IMR-90 (cell line): ENCODE results near the gene CCNL2. TPM values are rescaled to one million over a fixed set of nuclear protein-coding genes. Genes with fewer than 3 reads are reported as not detected.

Experiments used
- ATAC-seq: fragments of 200-7000 bp; cut with Tn5 transposase; 2 replicates; pipeline ENCODE4 v1.9.1; 2020; ENCODE audit warnings: low read depth, mild to moderate bottlenecking, moderate library complexity
- BruUV-seq: library from RNA; stranded (reverse); fragments of 400-500 nt; replicated peaks from 2 replicates; lab custom pipeline; 2021; lab: Mats Ljungman, UMichigan
- CTCF ChIA-PET: fragments of 300-600 bp; formaldehyde crosslinking; extraction: SDS; loops from one replicate; lab custom pipeline; 2021; ENCODE audit warnings: antibody characterized with exemption; lab: Yijun Ruan, JAX
- POLR2A ChIA-PET: fragments of 300-600 bp; sonication (Branson Sonifier 250); formaldehyde crosslinking; loops from one replicate; lab custom pipeline; 2022; ENCODE audit warnings: antibody characterized with exemption; ENCODE audit not compliant: unreplicated experiment; lab: Charles Lee
- DNase-seq: peaks from one replicate; pipeline ENCODE4 v3.0.0; 2013
- H2AFZ ChIP-seq: replicated peaks from 2 replicates; pipeline ENCODE3; 2013; ENCODE audit warnings: low read length, mild to moderate bottlenecking; ENCODE audit not compliant: poor library complexity
- H2AK5ac ChIP-seq: 2 replicates; pipeline ENCODE4 v1.6.1; 2013; ENCODE audit warnings: low read depth, low read length, inconsistent platforms
- H2AK9ac ChIP-seq: replicated peaks from 2 replicates; pipeline ENCODE3; 2013; ENCODE audit warnings: mild to moderate bottlenecking, low read depth, low read length, moderate library complexity; ENCODE audit not compliant: poor library complexity
- H2BK120ac ChIP-seq: 2 replicates; pipeline ENCODE4 v1.6.1; 2013; ENCODE audit warnings: low read depth, low read length, inconsistent platforms
- H2BK15ac ChIP-seq: 3 replicates; pipeline ENCODE4 v1.6.1; 2013; ENCODE audit warnings: low read depth, low read length, inconsistent platforms
- H2BK20ac ChIP-seq: 2 replicates; pipeline ENCODE4 v1.6.1; 2013; ENCODE audit warnings: low read depth, mild to moderate bottlenecking, inconsistent platforms, low read length, moderate library complexity
- H2BK5ac ChIP-seq: 2 replicates; pipeline ENCODE4 v1.6.1; 2013; ENCODE audit warnings: mild to moderate bottlenecking, low read depth, low read length, inconsistent platforms; ENCODE audit not compliant: poor library complexity, severe bottlenecking
- H3K14ac ChIP-seq: replicated peaks from 2 replicates; pipeline ENCODE4 v1.6.1; 2013; ENCODE audit warnings: low read depth, low read length, inconsistent platforms
- H3K18ac ChIP-seq: 2 replicates; pipeline ENCODE4 v1.6.1; 2013; ENCODE audit warnings: low read depth, low read length, control low read depth
- H3K23ac ChIP-seq: 2 replicates; pipeline ENCODE4 v1.6.1; 2013; ENCODE audit warnings: low read depth, low read length, inconsistent platforms
- H3K27ac ChIP-seq: 2 replicates; pipeline ENCODE4 v1.5.1; 2013; ENCODE audit warnings: mild to moderate bottlenecking, control low read depth, low read length; ENCODE audit not compliant: insufficient read depth
- H3K27me3 ChIP-seq: 2 replicates; pipeline ENCODE4 v1.6.1; 2013; ENCODE audit warnings: low read length; ENCODE audit not compliant: control insufficient read depth, insufficient read depth
- H3K36me3 ChIP-seq: 2 replicates; pipeline ENCODE4 v1.6.1; 2013; ENCODE audit warnings: low read length, mixed read lengths; ENCODE audit not compliant: control insufficient read depth, insufficient read depth
- H3K4ac ChIP-seq: 2 replicates; pipeline ENCODE4 v1.6.1; 2013; ENCODE audit warnings: low read depth, low read length, inconsistent platforms
- H3K4me1 ChIP-seq: 2 replicates; pipeline ENCODE4 v1.6.1; 2013; ENCODE audit warnings: low read length, mixed read lengths; ENCODE audit not compliant: control insufficient read depth, insufficient read depth
- H3K4me2 ChIP-seq: 2 replicates; pipeline ENCODE4 v1.6.1; 2013; ENCODE audit warnings: low read depth, mild to moderate bottlenecking, control low read depth, low read length, moderate library complexity
- H3K4me3 ChIP-seq: 2 replicates; pipeline ENCODE4 v1.5.1; 2013; ENCODE audit warnings: low read depth, mild to moderate bottlenecking, control low read depth, low read length, moderate library complexity; ENCODE audit not compliant: insufficient read depth
- H3K56ac ChIP-seq: 2 replicates; pipeline ENCODE4 v1.6.1; 2013; ENCODE audit warnings: low read length, inconsistent platforms; ENCODE audit not compliant: insufficient read depth; ENCODE audit errors: extremely low read depth
- H3K79me1 ChIP-seq, 2 experiments: 2 replicates each; pipeline ENCODE4 v1.6.1; 2013; ENCODE audit warnings: low read length in 2 of 2, inconsistent platforms in 1 of 2, low read depth in 1 of 2
- H3K9ac ChIP-seq: 2 replicates; pipeline ENCODE4 v1.6.1; 2013; ENCODE audit warnings: low read depth, low read length, control low read depth
- H3K9me1 ChIP-seq: 2 replicates; pipeline ENCODE4 v1.6.1; 2013; ENCODE audit warnings: low read length, inconsistent platforms; ENCODE audit not compliant: insufficient read depth
- H3K9me3 ChIP-seq: 2 replicates; pipeline ENCODE4 v1.6.1; 2013; ENCODE audit warnings: low read length; ENCODE audit not compliant: control insufficient read depth, insufficient read depth
- H4K20me1 ChIP-seq: 2 replicates; pipeline ENCODE4 v1.6.1; 2013; ENCODE audit warnings: low read length, inconsistent platforms; ENCODE audit not compliant: insufficient read depth
- H4K5ac ChIP-seq: 2 replicates; pipeline ENCODE4 v1.6.1; 2013; ENCODE audit warnings: mild to moderate bottlenecking, low read depth, low read length, control low read depth
- H4K8ac ChIP-seq, 2 experiments: 2 replicates each; pipeline ENCODE4 v1.6.1; 2013; ENCODE audit warnings: low read depth in 2 of 2, low read length in 2 of 2, control low read depth in 1 of 2, inconsistent platforms in 1 of 2
- H4K91ac ChIP-seq: 2 replicates; pipeline ENCODE4 v1.6.1; 2013; ENCODE audit warnings: low read depth, low read length, inconsistent platforms; ENCODE audit not compliant: insufficient read depth
- BHLHE40 ChIP-seq: fragments of 150-350 bp; IDR thresholded peaks from 2 replicates; pipeline ENCODE4 v1.6.1; 2016; ENCODE audit warnings: mild to moderate bottlenecking, low read depth, low read length
- CEBPB ChIP-seq: IDR thresholded peaks from 2 replicates; pipeline ENCODE4 v1.6.1; 2012; ENCODE audit warnings: low read depth, low read length, improper control_type of control experiment
- CHD1 ChIP-seq: IDR thresholded peaks from 2 replicates; pipeline ENCODE4 v1.6.1; 2012; ENCODE audit warnings: low read depth, low read length, improper control_type of control experiment
- FOS ChIP-seq: fragments of 150-350 bp; IDR thresholded peaks from 2 replicates; pipeline ENCODE4 v1.6.1; 2016; ENCODE audit warnings: low read depth, low read length
- MAFK ChIP-seq: IDR thresholded peaks from 2 replicates; pipeline ENCODE4 v1.6.1; 2012; ENCODE audit warnings: low read depth, low read length, improper control_type of control experiment
- MAZ ChIP-seq: IDR thresholded peaks from 2 replicates; pipeline ENCODE4 v1.6.1; 2012; ENCODE audit warnings: low read depth, mild to moderate bottlenecking, low read length, improper control_type of control experiment, moderate library complexity, borderline replicate concordance
- MXI1 ChIP-seq: IDR thresholded peaks from 2 replicates; pipeline ENCODE4 v1.6.1; 2012; ENCODE audit warnings: low read depth, mild to moderate bottlenecking, low read length, moderate library complexity, borderline replicate concordance
- NFE2L2 ChIP-seq: fragments of 150-350 bp; IDR thresholded peaks from 2 replicates; pipeline ENCODE4 v1.6.1; 2016; ENCODE audit warnings: low read depth, mild to moderate bottlenecking, low read length
- POLR2A ChIP-seq: IDR thresholded peaks from 2 replicates; pipeline ENCODE4 v1.6.1; 2012; ENCODE audit warnings: mild to moderate bottlenecking, low read depth, low read length
- RAD21 ChIP-seq: IDR thresholded peaks from 2 replicates; pipeline ENCODE4 v1.6.1; 2012; ENCODE audit warnings: low read length, improper control_type of control experiment
- RCOR1 ChIP-seq: IDR thresholded peaks from 2 replicates; pipeline ENCODE4 v1.6.1; 2012; ENCODE audit warnings: mild to moderate bottlenecking, low read length, improper control_type of control experiment; ENCODE audit not compliant: insufficient replicate concordance
- RFX5 ChIP-seq: IDR thresholded peaks from 2 replicates; pipeline ENCODE4 v1.8.0; 2012; ENCODE audit warnings: low read depth, mild to moderate bottlenecking, low read length, moderate library complexity
- SMC3 ChIP-seq: fragments of 150-350 bp; IDR thresholded peaks from 2 replicates; pipeline ENCODE4 v1.6.1; 2016; ENCODE audit warnings: low read depth, mild to moderate bottlenecking, antibody characterized with exemption, low read length, moderate library complexity
- WGBS, 2 experiments: methylation state at CpG; one replicate each; pipeline versions ENCODE4 v1.1.5 to v1.1.7; 2013; ENCODE audit warnings: missing lambda C conversion rate in 2 of 2; ENCODE audit not compliant: insufficient read length in 1 of 2; ENCODE audit errors: extremely low coverage in 2 of 2; 5-methylcytosine and 5-hydroxymethylcytosine counted together
- dilution Hi-C: fragments of 300-500 bp; cut with HindIII; formaldehyde crosslinking; loops from one replicate; pipeline ENCODE4 v1.14.3; 2018; ENCODE audit warnings: low sequenced_read_pairs; ENCODE audit not compliant: unreplicated experiment
- in situ Hi-C: fragments of 300-500 bp; cut with MboI; formaldehyde crosslinking; loops from 3 replicates; pipeline ENCODE4 v1.14.3; 2019; ENCODE audit warnings: low sequenced_read_pairs, inconsistent platforms, mixed read lengths
- intact Hi-C: fragments of 100-400 bp; cut with micrococcal nuclease; formaldehyde crosslinking; loops from 2 replicates; pipeline ENCODE4 v1.10.0; 2022
- polyA plus RNA-seq, 3 experiments: library from polyadenylated mRNA; depleted of rRNA; stranded (reverse); fragments of >200 nt; gene quantifications; 2 replicates each; pipeline ENCODE4 v1.2.3, GENCODE V29; 2012; ENCODE audit warnings: low replicate concordance in 1 of 3
- total RNA-seq: library from RNA; depleted of rRNA; stranded (reverse); fragments of >200 nt; gene quantifications from 2 replicates; pipeline ENCODE4 v1.2.3, GENCODE V29; 2012
- TF ChIP-seq, protein P1 (sequence below): conservative IDR thresholded peaks from 2 replicates; pipeline ENCODE4 v1.5.1; 2012; ENCODE audit warnings: mild to moderate bottlenecking, low read depth, low read length, improper control_type of control experiment
- TF ChIP-seq, protein P2 (sequence below): fragments of 150-350 bp; IDR thresholded peaks from 2 replicates; pipeline ENCODE4 v1.6.1; 2017; ENCODE audit warnings: mild to moderate bottlenecking, antibody characterized with exemption, low read length, low read depth
- TF ChIP-seq, protein P3 (sequence below): fragments of 150-350 bp; IDR thresholded peaks from 2 replicates; pipeline ENCODE4 v1.6.1; 2016; ENCODE audit warnings: low read depth, mild to moderate bottlenecking, low read length, moderate library complexity, borderline replicate concordance

The CCNL2 gene
- total and polyA plus RNA-seq, 2 of the 4 experiments (the other 2 are of a cell fraction), result 53.9 to 239 TPM

DNA sequence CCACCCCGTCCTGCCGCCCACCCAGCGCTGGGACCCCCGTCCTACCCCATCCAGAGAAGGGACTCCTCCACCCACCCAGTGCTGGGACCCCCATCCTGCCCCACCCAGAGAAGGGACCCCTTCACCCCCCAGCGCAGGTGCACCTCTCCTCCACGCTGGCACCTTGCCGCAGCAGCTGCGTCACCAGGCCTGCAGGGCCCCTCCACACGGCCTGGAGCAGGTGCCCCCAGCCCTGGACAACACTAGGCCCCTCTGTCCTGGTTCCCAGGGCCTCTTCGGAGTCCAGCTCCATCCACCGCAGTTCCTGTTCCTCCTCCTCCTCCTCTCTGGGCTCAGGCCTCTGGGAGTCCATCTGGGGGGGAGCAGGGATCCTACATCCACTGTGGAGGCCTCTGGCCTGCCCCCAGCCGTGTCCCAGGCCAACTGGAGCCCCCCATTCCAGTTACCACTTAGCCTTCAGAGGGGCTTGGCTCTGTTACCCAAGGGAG is 21.6 kb upstream of the CCNL2 start:
- BruUV-seq, result no TSS peak
- H3K9me1 ChIP-seq, result no peaks in the 10 kb centered on the region
- dilution Hi-C loops, result no loop called here
- H3K4ac ChIP-seq, result no peak overlapping the region
- H3K4me2 ChIP-seq, result no peak overlapping the region
- H3K14ac ChIP-seq, result no peak overlapping the region
- TF ChIP-seq BHLHE40 (no peak), MAZ (no peak), FOS (no peak), MAFK (no peak), SMC3 (no peak), NFE2L2 (no peak), RFX5 (no peak), CHD1 (no peak), CEBPB (no peak), MXI1 (no peak), RCOR1 (no peak), RAD21 (no peak), POLR2A (no peak)
- TF ChIP-seq, protein P1, sequence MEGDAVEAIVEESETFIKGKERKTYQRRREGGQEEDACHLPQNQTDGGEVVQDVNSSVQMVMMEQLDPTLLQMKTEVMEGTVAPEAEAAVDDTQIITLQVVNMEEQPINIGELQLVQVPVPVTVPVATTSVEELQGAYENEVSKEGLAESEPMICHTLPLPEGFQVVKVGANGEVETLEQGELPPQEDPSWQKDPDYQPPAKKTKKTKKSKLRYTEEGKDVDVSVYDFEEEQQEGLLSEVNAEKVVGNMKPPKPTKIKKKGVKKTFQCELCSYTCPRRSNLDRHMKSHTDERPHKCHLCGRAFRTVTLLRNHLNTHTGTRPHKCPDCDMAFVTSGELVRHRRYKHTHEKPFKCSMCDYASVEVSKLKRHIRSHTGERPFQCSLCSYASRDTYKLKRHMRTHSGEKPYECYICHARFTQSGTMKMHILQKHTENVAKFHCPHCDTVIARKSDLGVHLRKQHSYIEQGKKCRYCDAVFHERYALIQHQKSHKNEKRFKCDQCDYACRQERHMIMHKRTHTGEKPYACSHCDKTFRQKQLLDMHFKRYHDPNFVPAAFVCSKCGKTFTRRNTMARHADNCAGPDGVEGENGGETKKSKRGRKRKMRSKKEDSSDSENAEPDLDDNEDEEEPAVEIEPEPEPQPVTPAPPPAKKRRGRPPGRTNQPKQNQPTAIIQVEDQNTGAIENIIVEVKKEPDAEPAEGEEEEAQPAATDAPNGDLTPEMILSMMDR, result no peak
- TF ChIP-seq, protein P2, sequence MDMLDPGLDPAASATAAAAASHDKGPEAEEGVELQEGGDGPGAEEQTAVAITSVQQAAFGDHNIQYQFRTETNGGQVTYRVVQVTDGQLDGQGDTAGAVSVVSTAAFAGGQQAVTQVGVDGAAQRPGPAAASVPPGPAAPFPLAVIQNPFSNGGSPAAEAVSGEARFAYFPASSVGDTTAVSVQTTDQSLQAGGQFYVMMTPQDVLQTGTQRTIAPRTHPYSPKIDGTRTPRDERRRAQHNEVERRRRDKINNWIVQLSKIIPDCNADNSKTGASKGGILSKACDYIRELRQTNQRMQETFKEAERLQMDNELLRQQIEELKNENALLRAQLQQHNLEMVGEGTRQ, result no peak
- TF ChIP-seq, protein P3, sequence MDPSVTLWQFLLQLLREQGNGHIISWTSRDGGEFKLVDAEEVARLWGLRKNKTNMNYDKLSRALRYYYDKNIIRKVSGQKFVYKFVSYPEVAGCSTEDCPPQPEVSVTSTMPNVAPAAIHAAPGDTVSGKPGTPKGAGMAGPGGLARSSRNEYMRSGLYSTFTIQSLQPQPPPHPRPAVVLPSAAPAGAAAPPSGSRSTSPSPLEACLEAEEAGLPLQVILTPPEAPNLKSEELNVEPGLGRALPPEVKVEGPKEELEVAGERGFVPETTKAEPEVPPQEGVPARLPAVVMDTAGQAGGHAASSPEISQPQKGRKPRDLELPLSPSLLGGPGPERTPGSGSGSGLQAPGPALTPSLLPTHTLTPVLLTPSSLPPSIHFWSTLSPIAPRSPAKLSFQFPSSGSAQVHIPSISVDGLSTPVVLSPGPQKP, result no peak
- DNase-seq (no peak), ATAC-seq (no peak)
- H3K23ac ChIP-seq, result no peak overlapping the region
- H4K5ac ChIP-seq, result no peak overlapping the region
- H4K8ac ChIP-seq, result no peak overlapping the region
- H4K20me1 ChIP-seq, result no peaks in the 10 kb centered on the region
- no peak overlapping the region for H3K56ac ChIP-seq
- H3K27ac ChIP-seq, result no peak overlapping the region
- no peak overlapping the region for H3K18ac ChIP-seq
- H4K91ac ChIP-seq, result no peak overlapping the region
- H3K9me3 ChIP-seq, result no peaks in the 10 kb centered on the region
- peak overlapping the region; percentile 21 for H2AFZ ChIP-seq
- ChIA-PET CTCF (no interaction called here), POLR2A (no interaction called here)
- H2BK5ac ChIP-seq, result no peak overlapping the region
- in situ Hi-C loops, result no loop called here
- no peak overlapping the region for H2BK120ac ChIP-seq
- H2AK9ac ChIP-seq, result no peak overlapping the region
- H2AK5ac ChIP-seq, result no peak overlapping the region
- intact Hi-C loops, result no loop called here
- H3K27me3 ChIP-seq, result no peaks in the 10 kb centered on the region
- no peaks in the 10 kb centered on the region for H3K79me1 ChIP-seq
- H2BK20ac ChIP-seq, result no peak overlapping the region
- 80% methylated on average over 1 of the region's 12 CpGs; no CpG with 5 or more reads in 1 of the 2 experiments for WGBS, 2 experiments
- H2BK15ac ChIP-seq, result no peak overlapping the region
- H3K4me1 ChIP-seq, result peaks cover 3% of the 10 kb centered on the region; the same call in 1 of the 2 replicates
- H3K36me3 ChIP-seq, result no peaks in the 10 kb centered on the region
- H3K9ac ChIP-seq, result no peak overlapping the region
- no peak overlapping the region for H3K4me3 ChIP-seq
